ENCODE data around the gene TNFSF12.

Gene TNFSF12, protein sequence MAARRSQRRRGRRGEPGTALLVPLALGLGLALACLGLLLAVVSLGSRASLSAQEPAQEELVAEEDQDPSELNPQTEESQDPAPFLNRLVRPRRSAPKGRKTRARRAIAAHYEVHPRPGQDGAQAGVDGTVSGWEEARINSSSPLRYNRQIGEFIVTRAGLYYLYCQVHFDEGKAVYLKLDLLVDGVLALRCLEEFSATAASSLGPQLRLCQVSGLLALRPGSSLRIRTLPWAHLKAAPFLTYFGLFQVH

DNA sequence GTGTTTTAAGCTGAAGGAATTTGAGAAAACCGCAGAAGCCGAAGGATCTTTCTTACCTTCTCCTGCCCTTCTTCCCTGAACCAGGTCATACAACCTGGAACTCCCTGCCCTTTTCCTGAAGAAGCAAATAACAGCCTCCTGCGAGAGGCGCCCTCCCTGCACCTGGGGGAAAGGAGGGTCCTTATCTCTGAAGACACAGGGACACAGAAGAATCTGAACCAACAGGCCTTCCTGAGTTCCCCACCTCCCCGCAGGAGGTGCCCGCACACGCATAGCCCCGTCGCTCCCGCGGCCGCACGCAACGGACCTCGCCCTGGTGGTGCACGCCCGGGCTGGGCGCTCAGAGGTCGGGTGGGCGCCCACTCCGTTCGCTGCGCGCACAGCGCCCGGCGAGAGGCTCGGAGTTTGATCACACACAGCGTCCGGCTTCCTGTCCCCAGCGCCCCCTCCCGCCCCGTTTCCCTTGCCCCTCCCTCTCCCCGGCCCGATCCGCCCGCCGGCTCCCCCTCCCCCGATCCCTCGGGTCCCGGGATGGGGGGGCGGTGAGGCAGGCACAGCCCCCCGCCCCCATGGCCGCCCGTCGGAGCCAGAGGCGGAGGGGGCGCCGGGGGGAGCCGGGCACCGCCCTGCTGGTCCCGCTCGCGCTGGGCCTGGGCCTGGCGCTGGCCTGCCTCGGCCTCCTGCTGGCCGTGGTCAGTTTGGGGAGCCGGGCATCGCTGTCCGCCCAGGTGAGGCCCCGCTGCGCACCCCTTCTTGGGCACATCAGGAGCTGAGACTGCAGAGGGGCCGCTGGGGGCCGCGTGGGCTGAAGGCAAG lies at the start of gene TNFSF12:
Gene TNFSF12 (plus strand): TSS at position 474 of the 816 bp plus-strand sequence. CDS start 96 bp downstream, at position 570.
- TF ChIP-seq CTCF (IDR thresholded peaks at IDR 0.05; ENCODE audit: low read depth, low read length, missing control alignments): no peak
- no peak for DNase-seq (ENCODE audit: extremely low read depth, low read depth)
- peak within 1 kb of the TSS; percentile 47 for H3K4me3 ChIP-seq (replicated peaks; ENCODE audit: low read depth, low read length)

GRCh38 chr17:7499161-7499560 lies 49.7 kb upstream of the TNFSF12 start:
- no peak for TF ChIP-seq CTCF (IDR thresholded peaks at IDR 0.05; ENCODE audit: low read depth, low read length, missing control alignments)
- DNase-seq (ENCODE audit: extremely low read depth, low read depth): no peak
- no peak overlapping the region for H3K4me3 ChIP-seq (replicated peaks; ENCODE audit: low read depth, low read length)

GRCh38 chr17:7501729-7502128 lies 47.1 kb upstream of the TNFSF12 start:
- H3K4me3 ChIP-seq (replicated peaks; ENCODE audit: low read depth, low read length): no peak overlapping the region
- no peak for TF ChIP-seq CTCF (IDR thresholded peaks at IDR 0.05; ENCODE audit: low read depth, low read length, missing control alignments)
- no peak for DNase-seq (ENCODE audit: extremely low read depth, low read depth)

- DNase-seq (ENCODE audit: extremely low read depth, low read depth): no peak
- no peak overlapping the region for H3K4me3 ChIP-seq (replicated peaks; ENCODE audit: low read depth, low read length)
- TF ChIP-seq CTCF (IDR thresholded peaks at IDR 0.05; ENCODE audit: low read depth, low read length, missing control alignments): no peak
These were observed 46.5 kb upstream of the TNFSF12 start for GRCh38 chr17:7502171-7502847.

- no peak for DNase-seq (ENCODE audit: extremely low read depth, low read depth)
- H3K4me3 ChIP-seq (replicated peaks; ENCODE audit: low read depth, low read length): no peak overlapping the region
- TF ChIP-seq CTCF (IDR thresholded peaks at IDR 0.05; ENCODE audit: low read depth, low read length, missing control alignments): peak; percentile 36
These were observed 45.9 kb upstream of the TNFSF12 start for GRCh38 chr17:7502987-7503386.

- H3K4me3 ChIP-seq (replicated peaks; ENCODE audit: low read depth, low read length): no peak overlapping the region
- DNase-seq (ENCODE audit: extremely low read depth, low read depth): no peak
- no peak for TF ChIP-seq CTCF (IDR thresholded peaks at IDR 0.05; ENCODE audit: low read depth, low read length, missing control alignments)
These were observed 45.3 kb upstream of the TNFSF12 start for GRCh38 chr17:7503521-7503920.
